MM.1S (cell line): Measurements from ENCODE around the gene WDR64.

Experiments
- DNase-seq: peaks from one replicate; pipeline ENCODE4 v3.0.0-alpha.2; 2015
- H2AFZ ChIP-seq: fragments of 300-600 bp; sonication (generic); 2 replicates; pipeline ENCODE4 v1.6.0; 2016; ENCODE audit warnings: antibody characterized with exemption, low read length
- H3F3A ChIP-seq: fragments of 300-600 bp; sonication (generic); 2 replicates; pipeline ENCODE4 v1.6.1; 2016; ENCODE audit warnings: mild to moderate bottlenecking, antibody characterized with exemption, low read length, moderate library complexity, mixed read lengths; ENCODE audit not compliant: insufficient read depth
- H3K27ac ChIP-seq: fragments of 300-600 bp; sonication (generic); 2 replicates; pipeline ENCODE4 v1.5.1; 2016; ENCODE audit warnings: mild to moderate bottlenecking, low read length
- H3K27me3 ChIP-seq: fragments of 300-600 bp; sonication (generic); replicated peaks from 2 replicates; pipeline ENCODE4 v1.6.0; 2016; ENCODE audit warnings: low read length; ENCODE audit not compliant: insufficient read depth
- H3K36me3 ChIP-seq: fragments of 300-600 bp; sonication (generic); replicated peaks from 2 replicates; pipeline ENCODE4 v1.6.1; 2016; ENCODE audit warnings: mild to moderate bottlenecking, low read length, mixed read lengths; ENCODE audit not compliant: insufficient read depth
- H3K4me1 ChIP-seq: fragments of 300-600 bp; sonication (generic); 2 replicates; pipeline ENCODE4 v1.6.1; 2016; ENCODE audit warnings: low read length, mixed read lengths
- H3K4me2 ChIP-seq: fragments of 300-600 bp; sonication (generic); 2 replicates; pipeline ENCODE4 v1.6.0; 2016; ENCODE audit warnings: low read depth, low read length
- H3K4me3 ChIP-seq: fragments of 300-600 bp; sonication (generic); 2 replicates; pipeline ENCODE4 v1.5.1; 2016; ENCODE audit warnings: low read length, mixed read lengths
- H3K79me2 ChIP-seq: fragments of 300-600 bp; sonication (generic); 2 replicates; pipeline ENCODE4 v1.6.1; 2016; ENCODE audit warnings: mixed run types, low read length, mixed read lengths
- H3K9ac ChIP-seq: fragments of 300-600 bp; sonication (generic); 2 replicates; pipeline ENCODE4 v1.6.1; 2016; ENCODE audit warnings: low read length, mixed read lengths
- H3K9me2 ChIP-seq: fragments of 300-600 bp; sonication (generic); replicated peaks from 2 replicates; pipeline ENCODE4 v1.6.1; 2016; ENCODE audit warnings: mild to moderate bottlenecking, low read length, mixed read lengths; ENCODE audit not compliant: insufficient read depth
- H3K9me3 ChIP-seq: fragments of 300-600 bp; sonication (generic); replicated peaks from 2 replicates; pipeline ENCODE4 v1.6.1; 2016; ENCODE audit warnings: mild to moderate bottlenecking, low read length, mixed read lengths; ENCODE audit not compliant: insufficient read depth
- H4K20me1 ChIP-seq: fragments of 300-600 bp; sonication (generic); 2 replicates; pipeline ENCODE4 v1.6.1; 2016; ENCODE audit warnings: mild to moderate bottlenecking, low read length, moderate library complexity, mixed read lengths; ENCODE audit not compliant: insufficient read depth
- EZH2 ChIP-seq: fragments of 300-600 bp; sonication (generic); optimal IDR thresholded peaks from 2 replicates; pipeline ENCODE3; 2017; ENCODE audit warnings: low read depth, mild to moderate bottlenecking, antibody characterized with exemption, low read length, mixed read lengths
- EZH2phosphoT487 ChIP-seq: fragments of 300-600 bp; sonication (generic); IDR thresholded peaks from 2 replicates; pipeline ENCODE4 v1.6.1; 2018; ENCODE audit warnings: antibody characterized with exemption, low read length
- TF ChIP-seq, protein P1 (sequence below): fragments of 300-600 bp; sonication (generic); IDR thresholded peaks from 2 replicates; pipeline ENCODE4 v1.5.1; 2016; ENCODE audit warnings: antibody characterized with exemption, low read length, mixed read lengths

Gene WDR64

DNA sequence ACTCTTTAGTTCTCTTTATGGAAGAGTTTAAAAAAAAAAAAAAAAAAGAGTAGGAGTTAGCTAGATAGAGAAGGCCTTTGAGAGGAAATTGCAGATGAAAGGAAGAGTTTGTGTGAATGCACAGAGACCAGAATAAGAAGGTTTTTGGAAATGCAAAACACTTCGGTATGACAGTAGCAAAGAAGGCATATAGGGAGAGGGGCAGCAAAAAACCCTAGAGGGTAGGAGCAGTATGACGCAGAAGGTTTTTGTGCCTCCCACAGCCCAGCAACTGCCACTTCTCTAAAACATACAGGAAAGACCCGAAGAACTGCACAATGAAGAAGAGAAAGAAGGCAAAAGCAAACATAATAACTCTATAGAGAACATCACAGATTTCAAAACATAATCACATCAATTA is 84.3 kb downstream of the WDR64 start:
- Histone ChIP-seq H3K4me2 (no peak overlapping the region), H2AFZ (no peak overlapping the region), H4K20me1 (no peaks in the 10 kb centered on the region), H3K9ac (no peak overlapping the region), H3K79me2 (no peaks in the 10 kb centered on the region), H3K27ac (no peak overlapping the region), H3K27me3 (no peaks in the 10 kb centered on the region), H3K4me3 (no peak overlapping the region), H3F3A (no peaks in the 10 kb centered on the region), H3K36me3 (no peaks in the 10 kb centered on the region), H3K9me2 (no peaks in the 10 kb centered on the region), H3K4me1 (no peaks in the 10 kb centered on the region), H3K9me3 (no peaks in the 10 kb centered on the region)
- no peak for DNase-seq
- no peak for TF ChIP-seq EZH2
- TF ChIP-seq, protein P1, sequence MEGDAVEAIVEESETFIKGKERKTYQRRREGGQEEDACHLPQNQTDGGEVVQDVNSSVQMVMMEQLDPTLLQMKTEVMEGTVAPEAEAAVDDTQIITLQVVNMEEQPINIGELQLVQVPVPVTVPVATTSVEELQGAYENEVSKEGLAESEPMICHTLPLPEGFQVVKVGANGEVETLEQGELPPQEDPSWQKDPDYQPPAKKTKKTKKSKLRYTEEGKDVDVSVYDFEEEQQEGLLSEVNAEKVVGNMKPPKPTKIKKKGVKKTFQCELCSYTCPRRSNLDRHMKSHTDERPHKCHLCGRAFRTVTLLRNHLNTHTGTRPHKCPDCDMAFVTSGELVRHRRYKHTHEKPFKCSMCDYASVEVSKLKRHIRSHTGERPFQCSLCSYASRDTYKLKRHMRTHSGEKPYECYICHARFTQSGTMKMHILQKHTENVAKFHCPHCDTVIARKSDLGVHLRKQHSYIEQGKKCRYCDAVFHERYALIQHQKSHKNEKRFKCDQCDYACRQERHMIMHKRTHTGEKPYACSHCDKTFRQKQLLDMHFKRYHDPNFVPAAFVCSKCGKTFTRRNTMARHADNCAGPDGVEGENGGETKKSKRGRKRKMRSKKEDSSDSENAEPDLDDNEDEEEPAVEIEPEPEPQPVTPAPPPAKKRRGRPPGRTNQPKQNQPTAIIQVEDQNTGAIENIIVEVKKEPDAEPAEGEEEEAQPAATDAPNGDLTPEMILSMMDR: no peak
- no peak for TF ChIP-seq EZH2phosphoT487

- Histone ChIP-seq H3K9ac (no peak overlapping the region), H3K79me2 (no peaks in the 10 kb centered on the region), H4K20me1 (no peaks in the 10 kb centered on the region), H3K9me2 (no peaks in the 10 kb centered on the region), H3K9me3 (no peaks in the 10 kb centered on the region), H3K4me1 (no peaks in the 10 kb centered on the region), H3K4me2 (no peak overlapping the region), H3K27ac (no peak overlapping the region), H3K27me3 (no peaks in the 10 kb centered on the region), H3F3A (no peaks in the 10 kb centered on the region), H2AFZ (no peak overlapping the region), H3K36me3 (no peaks in the 10 kb centered on the region), H3K4me3 (no peak overlapping the region)
- TF ChIP-seq, protein P1: no peak
- no peak for TF ChIP-seq EZH2
- TF ChIP-seq EZH2phosphoT487: no peak
- DNase-seq: no peak
Measured at GRCh38 chr1:241738284-241739078, 86.4 kb downstream of the WDR64 start.

- Histone ChIP-seq H3F3A (no peaks in the 10 kb centered on the region), H3K4me1 (no peaks in the 10 kb centered on the region), H3K27me3 (no peaks in the 10 kb centered on the region), H3K9me2 (no peaks in the 10 kb centered on the region), H3K79me2 (no peaks in the 10 kb centered on the region), H3K4me3 (no peak overlapping the region), H3K9ac (no peak overlapping the region), H4K20me1 (no peaks in the 10 kb centered on the region), H3K9me3 (no peaks in the 10 kb centered on the region), H3K36me3 (no peaks in the 10 kb centered on the region), H2AFZ (no peak overlapping the region), H3K27ac (no peak overlapping the region), H3K4me2 (no peak overlapping the region)
- no peak for TF ChIP-seq EZH2
- TF ChIP-seq EZH2phosphoT487: no peak
- TF ChIP-seq, protein P1: no peak
- DNase-seq: no peak
Measured at GRCh38 chr1:241742084-241742483, 90.0 kb downstream of the WDR64 start.
